GM11168 (cell line): ENCODE data around the gene ARL2.
"Not testable (repeated sequence)": the region's sequence is repeated elsewhere in the genome, so short reads cannot be mapped to it uniquely, and the experiment has no call there.

Experiments
- in situ Hi-C: fragments of 300-500 bp; cut with MboI; formaldehyde crosslinking; loops from one replicate; pipeline ENCODE4 v1.12.0; 2022; ENCODE audit warnings: low sequenced_read_pairs; ENCODE audit not compliant: unreplicated experiment

The ARL2 gene

DNA sequence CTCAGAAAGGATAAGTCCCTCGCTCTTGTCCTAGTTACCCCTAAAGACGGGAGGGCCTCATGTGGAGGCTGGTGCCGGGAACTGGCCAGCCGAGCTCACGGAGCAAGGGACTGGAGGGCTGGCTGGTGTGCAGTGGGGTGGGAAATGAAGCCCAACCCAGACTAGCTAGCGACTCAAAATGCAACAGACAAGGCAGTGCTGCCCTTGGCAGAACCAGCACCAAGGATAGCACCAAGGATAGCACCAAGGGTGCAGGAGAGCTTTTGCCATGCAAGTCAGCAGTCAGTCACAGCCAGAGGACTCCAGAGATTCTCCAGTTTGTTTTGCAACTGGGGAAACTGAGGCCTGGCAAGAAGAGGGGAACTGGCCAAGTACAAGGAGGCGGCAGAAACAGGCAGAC, 10.7 kb upstream of the ARL2 start:
- in situ Hi-C loops, result no loop called here

DNA sequence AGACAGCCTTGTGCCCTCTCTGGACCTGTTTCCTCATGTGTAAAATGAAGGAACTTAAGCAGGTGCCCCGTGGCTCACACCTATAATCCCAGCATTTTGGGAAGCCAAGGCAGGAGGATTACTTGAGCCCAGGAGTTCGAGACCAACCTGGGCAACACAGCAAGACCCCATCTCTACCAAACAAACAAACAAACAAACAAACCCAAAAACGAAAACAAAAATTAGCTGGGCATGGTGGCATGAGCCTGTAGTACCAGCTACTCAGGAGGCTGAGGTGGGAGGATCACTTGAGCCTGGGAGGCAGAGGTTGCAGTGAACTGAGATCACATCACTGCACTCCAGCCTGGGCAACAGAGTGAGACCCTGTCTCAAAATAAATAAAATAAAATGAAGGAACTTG, 10.0 kb upstream of the ARL2 start:
- in situ Hi-C loops, result not testable (repeated sequence)

- in situ Hi-C loops, result no loop called here
These were observed 5.9 kb upstream of the ARL2 start for GRCh38 chr11:65008016-65008415.

DNA sequence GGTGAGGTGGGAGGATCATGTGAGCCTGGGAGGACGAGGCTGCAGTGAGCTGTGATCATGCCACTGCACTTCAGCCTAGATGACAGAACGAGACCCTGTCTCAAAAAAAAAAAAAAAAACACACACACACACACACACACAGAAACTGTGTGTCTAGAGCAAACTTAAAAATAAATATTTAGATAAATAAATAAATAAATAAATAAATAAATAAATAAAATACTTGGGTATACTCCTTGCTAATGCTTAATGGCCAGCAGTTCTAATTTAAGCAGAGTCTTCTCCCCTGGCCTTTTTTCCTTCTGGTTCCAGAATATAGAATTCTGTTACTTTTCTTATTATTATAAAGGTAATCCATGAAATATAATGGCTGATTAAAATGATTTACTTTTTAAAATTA, 5.1 kb upstream of the ARL2 start:
- in situ Hi-C loops, result no loop called here

DNA sequence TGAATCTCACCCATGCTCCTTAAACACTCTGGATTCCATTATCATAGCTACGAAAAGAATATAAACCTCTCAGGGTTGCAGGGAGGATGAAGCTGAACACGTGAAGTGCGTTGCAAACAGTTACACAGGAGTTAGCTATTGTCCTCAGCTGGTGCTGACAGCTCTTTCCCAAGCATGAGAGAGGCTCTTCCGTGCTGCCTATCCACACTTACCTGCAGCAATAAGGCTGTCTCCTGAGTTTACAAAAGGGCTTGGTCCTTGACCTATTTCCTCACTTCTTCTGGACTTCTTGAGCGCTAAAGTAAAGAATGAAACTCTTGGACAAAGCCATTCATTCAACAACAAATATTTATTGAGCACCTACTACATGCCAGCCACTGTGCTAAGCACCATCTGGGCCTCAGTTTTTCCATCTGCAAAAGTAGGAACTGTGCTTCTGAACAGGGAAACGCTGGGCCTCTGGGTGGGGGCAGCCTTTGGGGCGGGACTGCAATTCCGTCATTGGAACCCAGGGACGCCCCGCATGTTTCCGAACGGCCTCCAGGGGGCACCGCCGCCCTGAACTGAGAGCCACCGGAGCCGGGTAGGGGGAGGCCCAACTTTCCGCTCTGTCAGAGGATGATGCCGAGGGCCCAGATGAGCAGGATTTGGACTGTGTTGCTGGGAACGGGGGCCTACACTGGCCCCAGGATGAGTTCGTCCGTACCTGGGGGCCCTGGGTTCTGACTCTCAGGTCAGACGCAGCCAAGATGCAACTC, 651 bp upstream of the ARL2 start:
- in situ Hi-C loops, result no loop called here

GRCh38 chr11:65014726-65015227, 817 bp downstream of the ARL2 start:
- in situ Hi-C loops, result no loop called here

DNA sequence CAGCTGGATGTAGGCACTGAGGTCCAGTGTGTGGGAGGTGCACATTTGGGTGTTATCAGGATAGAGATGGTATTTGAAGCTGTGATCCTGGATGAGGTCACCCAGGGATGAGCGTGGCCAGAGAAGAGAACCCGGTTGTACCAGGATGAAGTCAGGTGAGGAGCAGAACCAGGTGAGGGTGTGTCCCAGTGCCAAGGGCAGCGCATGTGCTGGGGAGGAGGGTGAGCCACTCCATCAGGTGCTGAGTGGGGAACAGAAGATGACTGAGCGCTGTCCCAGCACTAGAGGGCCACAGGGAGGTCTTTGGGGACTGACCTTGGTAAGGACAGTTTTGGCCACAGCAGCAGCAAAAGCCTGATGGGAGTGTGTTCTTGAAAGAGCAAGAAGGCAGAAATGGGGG, 2.7 kb downstream of the ARL2 start:
- in situ Hi-C loops, result no loop called here

DNA sequence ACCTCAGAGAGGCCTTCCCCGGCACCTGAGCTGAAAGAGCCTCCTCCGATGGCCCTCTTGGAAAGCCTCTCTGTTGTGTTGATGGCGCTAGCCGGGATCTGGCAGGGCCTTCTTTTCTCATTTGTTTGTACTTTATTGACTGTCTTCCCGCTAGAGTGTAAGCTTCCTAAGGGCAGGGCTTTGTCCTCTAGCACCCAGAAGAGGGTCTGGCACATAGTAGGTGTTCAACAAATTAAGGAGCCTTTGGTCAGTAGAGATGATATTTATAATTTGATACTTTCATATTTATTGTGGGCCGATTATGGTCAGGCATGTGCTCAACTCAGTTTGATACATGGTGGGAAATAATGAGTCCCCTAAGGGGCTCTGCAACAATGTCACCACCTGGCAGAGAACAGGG, 4.0 kb downstream of the ARL2 start:
- in situ Hi-C loops, result no loop called here

DNA sequence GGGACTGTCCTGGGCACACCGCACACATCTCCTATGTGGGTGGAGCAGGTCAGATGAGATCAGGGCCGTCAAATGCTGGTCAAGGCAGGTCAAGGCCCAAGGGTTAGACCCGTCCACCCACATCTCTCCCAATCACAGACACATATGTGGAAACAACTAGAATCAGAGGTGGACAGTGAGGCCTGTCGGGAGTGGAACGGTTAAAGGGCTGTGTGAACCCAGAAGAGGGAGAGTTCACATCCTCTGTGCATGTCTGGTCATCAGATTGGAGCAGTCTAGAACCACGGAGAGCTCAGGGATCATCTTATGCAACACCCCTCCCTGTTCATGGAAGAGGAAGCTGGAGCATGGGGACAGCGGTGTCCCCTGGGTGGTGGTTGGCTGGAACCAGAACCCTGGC, 5.9 kb downstream of the ARL2 start:
- in situ Hi-C loops, result no loop called here

DNA sequence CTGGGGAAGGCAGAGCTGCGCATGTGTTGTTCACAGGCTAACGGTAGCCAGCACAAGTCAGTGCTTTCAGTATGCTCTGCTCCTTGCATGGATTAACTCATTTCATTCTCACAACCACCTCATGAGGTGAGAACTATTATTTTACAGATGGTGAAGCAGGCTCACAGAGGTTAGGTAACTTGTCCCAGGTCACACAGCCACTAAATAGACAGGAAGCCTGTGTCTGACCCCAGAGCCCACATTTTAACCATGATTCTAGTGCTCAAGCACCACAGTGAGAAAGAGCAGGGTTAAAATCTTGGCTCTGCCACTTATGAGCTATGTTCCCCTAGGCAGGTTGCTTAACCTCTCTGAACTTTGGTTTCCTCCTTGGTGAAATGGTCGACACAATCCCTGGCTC, 7.0 kb downstream of the ARL2 start:
- in situ Hi-C loops, result no loop called here

DNA sequence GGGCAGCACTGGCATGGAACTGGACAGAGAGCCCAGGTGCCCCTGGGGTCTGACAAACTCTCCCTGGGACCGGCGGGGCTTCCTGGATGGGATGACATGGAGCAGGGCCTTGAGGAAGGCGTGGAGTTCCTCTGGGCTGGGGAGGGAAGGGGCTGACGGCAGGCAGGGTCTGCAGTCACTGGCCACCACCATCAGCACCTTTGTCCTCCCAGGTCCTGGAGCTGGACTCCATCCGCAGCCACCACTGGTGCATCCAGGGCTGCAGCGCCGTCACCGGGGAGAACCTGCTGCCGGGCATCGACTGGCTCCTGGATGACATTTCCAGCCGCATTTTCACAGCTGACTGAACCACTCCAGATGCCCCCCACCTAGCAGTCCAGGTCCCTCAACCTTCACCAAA, 7.5 kb downstream of the ARL2 start:
- in situ Hi-C loops, result no loop called here

DNA sequence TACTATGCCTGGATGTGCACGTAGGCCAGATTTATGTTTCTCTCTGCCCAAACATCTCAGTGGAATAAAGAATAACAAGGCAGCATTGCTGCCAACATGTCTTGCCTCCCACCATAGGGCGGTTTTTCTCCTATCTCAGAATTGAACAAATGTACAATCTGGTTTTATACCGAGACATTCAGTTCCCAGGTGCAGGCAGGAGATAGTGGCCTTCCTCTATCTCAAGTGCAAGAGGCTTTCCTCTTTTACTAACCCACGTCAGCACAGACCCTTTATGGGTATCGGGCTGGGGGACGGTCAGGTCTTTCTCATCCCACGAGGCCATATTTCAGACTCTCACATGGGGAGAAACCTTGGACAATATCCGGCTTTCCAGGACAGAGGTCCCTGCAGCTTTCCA, 9.5 kb downstream of the ARL2 start:
- in situ Hi-C loops, result not testable (repeated sequence)

GRCh38 chr11:65026810-65027209, 12.8 kb downstream of the ARL2 start:
- in situ Hi-C loops, result no loop called here

DNA sequence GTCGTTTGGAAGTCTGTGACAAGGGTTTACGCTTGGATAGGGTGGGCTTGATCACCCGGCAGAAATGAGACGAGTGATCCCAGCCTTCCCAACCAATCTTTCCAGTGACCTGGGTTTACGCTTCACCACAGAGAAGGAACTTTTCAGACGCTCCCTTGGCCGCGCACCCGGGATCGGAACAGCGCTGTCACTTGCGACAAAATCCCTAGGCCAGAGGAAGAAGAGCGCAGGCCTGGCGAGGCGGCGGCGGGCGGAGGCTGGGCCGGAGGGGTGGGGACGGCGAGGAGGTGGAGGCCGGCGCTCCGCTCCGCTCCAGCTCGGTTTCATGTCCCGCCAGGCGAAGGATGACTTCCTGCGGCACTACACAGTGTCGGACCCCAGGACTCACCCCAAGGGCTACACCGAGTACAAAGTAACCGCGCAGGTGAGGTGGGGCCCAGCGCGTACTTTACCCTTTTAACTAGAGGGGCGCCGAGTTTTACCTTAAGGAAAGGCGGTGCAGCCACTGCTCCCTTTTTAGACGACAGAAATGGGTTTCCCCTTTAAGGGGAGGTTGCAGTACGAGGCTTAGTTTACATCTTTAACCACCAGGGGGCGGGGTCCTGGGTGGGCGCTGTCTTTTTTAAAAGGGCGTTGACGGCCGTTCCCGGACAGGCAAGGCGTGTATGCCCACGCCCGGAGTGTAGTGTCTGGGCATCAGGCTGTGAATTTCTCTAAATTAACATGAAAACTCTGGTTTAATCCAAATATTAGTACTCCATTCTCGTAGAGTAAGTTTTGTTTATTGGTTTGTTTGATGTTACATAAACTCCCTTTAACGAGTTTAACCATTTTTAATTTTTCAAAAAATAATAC, 13.5 kb downstream of the ARL2 start, which contains the start of gene SNX15:
Gene SNX15 (plus strand): TSS at position 227 of the 855 bp plus-strand sequence. CDS start 99 bp downstream, at position 326.
- in situ Hi-C loops, result no loop called here

DNA sequence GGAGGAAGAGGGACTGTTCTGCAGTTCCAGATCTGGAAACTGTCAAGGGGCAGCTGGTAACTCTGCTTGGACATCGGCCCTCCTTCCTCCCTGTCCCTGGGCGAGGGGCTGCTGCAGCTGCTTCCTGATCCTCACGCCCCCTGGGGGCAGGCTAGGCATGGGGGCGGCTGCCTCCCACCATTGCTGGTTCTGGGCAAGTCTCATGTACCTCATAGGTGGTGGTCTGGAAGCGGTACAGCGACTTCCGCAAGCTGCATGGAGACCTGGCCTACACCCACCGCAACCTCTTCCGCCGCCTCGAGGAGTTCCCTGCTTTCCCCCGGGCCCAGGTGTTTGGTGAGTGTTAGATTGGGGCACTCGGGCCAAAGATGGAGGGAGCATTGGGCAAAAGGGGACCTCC, 18.3 kb downstream of the ARL2 start:
- in situ Hi-C loops, result no loop called here

DNA sequence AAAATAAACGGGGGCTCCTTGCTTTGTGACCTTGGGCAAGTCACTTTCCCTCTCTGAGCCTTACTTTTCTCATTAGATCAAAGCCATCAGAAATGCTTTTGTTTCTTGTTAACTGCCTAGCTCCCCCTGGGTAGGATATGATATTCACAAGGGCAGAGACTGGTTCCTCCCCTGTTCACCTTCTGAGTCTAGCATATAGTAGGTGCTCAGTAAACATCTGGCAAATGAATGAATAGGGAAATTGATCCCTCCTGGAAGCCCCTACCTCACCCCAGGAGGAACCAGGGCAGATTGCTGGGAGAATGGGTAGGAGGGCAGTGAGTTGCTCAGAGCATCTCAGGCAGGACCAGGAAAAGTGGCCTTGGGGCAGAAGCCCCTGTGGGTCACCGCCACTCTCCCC, 20.5 kb downstream of the ARL2 start:
- in situ Hi-C loops, result no loop called here

- in situ Hi-C loops, result no loop called here
These were observed 21.6 kb downstream of the ARL2 start for GRCh38 chr11:65035579-65035978.

- in situ Hi-C loops, result no loop called here
These were observed 23.0 kb downstream of the ARL2 start for GRCh38 chr11:65036931-65037330.

GRCh38 chr11:65040520-65040846, 26.5 kb downstream of the ARL2 start:
- in situ Hi-C loops, result no loop called here

- in situ Hi-C loops, result no loop called here
These were observed 27.1 kb downstream of the ARL2 start, which contains the start of gene SAC3D1 for GRCh38 chr11:65040847-65041622. Gene SAC3D1, plus strand, starts transcription at chr11:65041210. Its CDS starts 83 bp downstream, at chr11:65041293.

GRCh38 chr11:65042891-65043290, 28.9 kb downstream of the ARL2 start:
- in situ Hi-C loops, result no loop called here
